ENCODE measurements around the gene CTAG1B.
"Not testable (repeated sequence)": the region's sequence is repeated elsewhere in the genome, so short reads cannot be mapped to it uniquely, and the experiment has no call there.

CTAG1B gene

GRCh38 chrX:154573061-154573460, 46.0 kb downstream of the CTAG1B start:
- not testable (repeated sequence) for H3K27ac ChIP-seq

GRCh38 chrX:154570361-154570760, 48.7 kb downstream of the CTAG1B start:
- not testable (repeated sequence) for H3K27ac ChIP-seq

Data from 22Rv1 (cell line).